ENCODE measurements around the gene PERCC1. TPM values are rescaled to one million over a fixed set of nuclear protein-coding genes. Genes with fewer than 3 reads are reported as not detected.
"Not testable (repeated sequence)": the region's sequence is repeated elsewhere in the genome, so short reads cannot be mapped to it uniquely, and the experiment has no call there.

Gene PERCC1
- total and polyA plus RNA-seq, 2 experiments from 2014 or later: 0.18 TPM; not detected in 1

DNA sequence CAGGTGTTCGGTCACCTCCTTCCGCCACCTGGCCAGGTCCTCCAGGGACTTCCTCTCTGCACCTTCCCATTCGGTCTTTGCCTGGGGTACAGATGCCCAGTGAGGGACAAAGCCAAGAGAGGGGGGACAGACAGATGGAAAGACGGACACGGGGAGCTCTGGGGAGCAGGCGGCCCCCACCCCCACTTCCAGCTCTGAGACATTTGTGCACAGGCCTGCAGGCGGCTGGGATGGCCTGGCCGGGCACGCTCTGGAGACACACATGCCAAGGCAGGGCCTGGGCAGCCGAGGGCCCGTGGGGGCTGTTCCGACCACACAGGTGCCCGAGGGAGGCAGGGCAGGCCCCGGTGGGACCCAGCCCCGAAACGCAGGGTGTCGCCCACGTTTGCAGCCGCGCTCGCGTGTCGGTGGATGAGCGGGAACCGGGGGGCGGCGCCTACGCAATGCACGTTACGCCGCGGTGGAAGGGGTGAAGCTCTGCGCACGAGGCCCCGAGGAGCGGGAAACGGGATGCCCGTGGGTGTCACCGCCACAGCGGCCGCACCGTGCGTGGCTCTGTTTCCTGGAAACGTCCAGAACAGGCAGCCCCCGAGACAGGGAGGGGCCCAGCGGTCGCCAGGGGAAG, 6.0 kb downstream of the PERCC1 start:
- no peaks in the 10 kb centered on the region for H3K9me3 ChIP-seq (ENCODE audit: low read depth)
- H3K27me3 ChIP-seq: no peaks in the 10 kb centered on the region
- TF ChIP-seq, protein P1, sequence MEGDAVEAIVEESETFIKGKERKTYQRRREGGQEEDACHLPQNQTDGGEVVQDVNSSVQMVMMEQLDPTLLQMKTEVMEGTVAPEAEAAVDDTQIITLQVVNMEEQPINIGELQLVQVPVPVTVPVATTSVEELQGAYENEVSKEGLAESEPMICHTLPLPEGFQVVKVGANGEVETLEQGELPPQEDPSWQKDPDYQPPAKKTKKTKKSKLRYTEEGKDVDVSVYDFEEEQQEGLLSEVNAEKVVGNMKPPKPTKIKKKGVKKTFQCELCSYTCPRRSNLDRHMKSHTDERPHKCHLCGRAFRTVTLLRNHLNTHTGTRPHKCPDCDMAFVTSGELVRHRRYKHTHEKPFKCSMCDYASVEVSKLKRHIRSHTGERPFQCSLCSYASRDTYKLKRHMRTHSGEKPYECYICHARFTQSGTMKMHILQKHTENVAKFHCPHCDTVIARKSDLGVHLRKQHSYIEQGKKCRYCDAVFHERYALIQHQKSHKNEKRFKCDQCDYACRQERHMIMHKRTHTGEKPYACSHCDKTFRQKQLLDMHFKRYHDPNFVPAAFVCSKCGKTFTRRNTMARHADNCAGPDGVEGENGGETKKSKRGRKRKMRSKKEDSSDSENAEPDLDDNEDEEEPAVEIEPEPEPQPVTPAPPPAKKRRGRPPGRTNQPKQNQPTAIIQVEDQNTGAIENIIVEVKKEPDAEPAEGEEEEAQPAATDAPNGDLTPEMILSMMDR (IDR thresholded peaks at IDR 0.05; ENCODE audit: low read depth, low read length): no peak
- H3K36me3 ChIP-seq: no peaks in the 10 kb centered on the region
- H3K27ac ChIP-seq: no peak overlapping the region
- H3K4me1 ChIP-seq (ENCODE audit: low read depth): no peaks in the 10 kb centered on the region
- DNase-seq (ENCODE audit: low read depth in 1 of 2, low spot score in 1 of 2): no peak
- H3K4me3 ChIP-seq: no peak overlapping the region

DNA sequence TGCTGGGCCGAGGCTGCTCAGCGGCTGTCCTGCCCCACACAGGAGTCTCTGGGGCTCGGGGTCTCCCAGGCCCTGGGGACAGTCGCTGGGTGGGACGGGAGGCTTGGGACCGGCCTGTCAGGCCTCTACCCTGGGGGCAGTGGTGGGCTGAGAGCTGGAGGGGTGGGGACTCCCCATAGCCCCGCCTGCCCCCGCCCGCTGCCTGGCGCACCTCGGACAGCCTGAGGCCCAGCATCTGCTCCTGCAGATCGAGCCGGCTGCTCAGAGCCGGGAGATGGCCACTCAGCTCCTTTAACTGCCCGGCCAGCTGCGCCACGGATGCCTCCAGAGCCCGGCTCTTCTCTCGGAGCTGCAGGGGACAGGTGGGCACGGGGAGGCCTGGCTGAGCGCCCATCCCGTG, 6.7 kb downstream of the PERCC1 start:
- Histone ChIP-seq H3K27me3 (no peaks in the 10 kb centered on the region), H3K9me3 (ENCODE audit: low read depth) (no peaks in the 10 kb centered on the region), H3K36me3 (no peaks in the 10 kb centered on the region), H3K4me1 (ENCODE audit: low read depth) (no peaks in the 10 kb centered on the region), H3K27ac (no peak overlapping the region), H3K4me3 (no peak overlapping the region)
- TF ChIP-seq, protein P1 (IDR thresholded peaks at IDR 0.05; ENCODE audit: low read depth, low read length): no peak
- no peak for DNase-seq (ENCODE audit: low read depth in 1 of 2, low spot score in 1 of 2)

DNA sequence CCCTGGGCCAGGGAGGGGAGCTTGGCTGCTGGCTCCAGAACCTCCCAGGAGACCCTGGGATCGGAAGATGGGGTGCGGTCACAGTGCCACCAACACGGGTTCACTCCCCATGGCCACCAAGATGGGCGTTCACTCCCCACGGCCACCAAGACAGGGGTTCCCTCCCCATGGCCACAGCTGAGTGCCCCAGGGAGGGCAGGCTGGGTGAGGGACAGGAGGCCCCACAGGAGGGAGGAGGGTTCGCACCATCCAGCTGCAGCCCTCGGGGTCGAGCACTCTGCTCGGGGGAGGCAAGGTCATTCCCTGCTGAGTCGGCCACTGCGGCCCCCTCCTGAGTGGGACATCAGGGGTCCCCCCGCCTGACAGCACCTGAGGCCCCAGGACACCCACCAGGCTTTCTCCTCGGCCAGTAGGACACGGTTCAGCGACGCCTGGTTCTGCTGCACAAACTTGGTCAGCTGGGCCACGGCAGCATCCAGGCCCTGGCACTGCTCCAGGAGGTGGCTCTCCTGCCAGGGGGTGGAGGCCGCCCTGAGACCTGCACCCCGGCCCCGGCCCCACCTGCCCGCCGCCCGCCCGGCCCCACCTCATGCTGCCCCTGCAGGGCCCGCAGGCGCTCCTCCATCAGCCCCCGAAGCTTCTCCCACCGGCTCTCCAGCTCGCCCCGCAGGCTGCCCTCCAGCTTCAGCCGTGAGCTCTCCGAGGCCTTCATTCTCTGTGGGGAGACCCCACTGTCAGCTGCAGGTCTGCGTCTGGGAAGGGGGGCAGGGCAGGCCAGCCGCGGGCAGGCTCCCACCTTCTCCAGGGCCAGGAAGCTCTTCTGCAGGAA, 7.6 kb downstream of the PERCC1 start:
- Histone ChIP-seq H3K4me3 (no peak overlapping the region), H3K27ac (no peak overlapping the region), H3K4me1 (ENCODE audit: low read depth) (no peaks in the 10 kb centered on the region), H3K27me3 (no peaks in the 10 kb centered on the region), H3K9me3 (ENCODE audit: low read depth) (no peaks in the 10 kb centered on the region), H3K36me3 (no peaks in the 10 kb centered on the region)
- no peak for DNase-seq (ENCODE audit: low read depth in 1 of 2, low spot score in 1 of 2)
- TF ChIP-seq, protein P1 (IDR thresholded peaks at IDR 0.05; ENCODE audit: low read depth, low read length): no peak

DNA sequence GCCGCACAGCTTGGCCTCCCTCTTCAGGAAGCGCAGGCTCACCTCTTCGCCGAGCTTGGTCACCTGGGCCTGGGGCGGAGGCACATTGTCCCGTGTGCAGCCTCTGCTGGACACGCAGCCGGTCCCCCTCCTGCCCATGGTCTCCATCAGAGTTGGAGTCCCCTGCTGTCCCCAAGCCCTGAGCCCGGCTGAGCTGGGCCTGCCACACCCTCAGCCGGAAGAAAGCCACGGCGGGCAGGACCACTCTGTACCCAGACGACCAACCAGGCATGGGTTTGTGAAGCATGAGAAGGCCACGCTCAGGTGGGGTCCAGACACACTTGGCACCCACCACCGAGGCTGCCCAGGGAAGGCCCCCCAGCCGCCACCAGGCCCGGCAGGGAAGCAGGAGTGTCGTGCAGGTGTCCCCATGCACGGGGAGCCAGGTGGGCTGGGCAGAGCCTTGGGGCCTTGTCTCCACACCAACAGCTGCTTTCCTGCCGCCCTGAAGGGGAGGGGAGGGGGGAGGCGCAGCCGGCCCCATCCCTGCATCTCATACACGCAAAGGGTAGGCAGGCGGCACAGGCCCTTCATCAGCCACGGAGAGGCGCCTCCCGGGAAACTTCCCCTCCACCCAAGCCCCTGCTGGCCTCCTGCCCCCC, 8.3 kb downstream of the PERCC1 start:
- Histone ChIP-seq H3K27ac (no peak overlapping the region), H3K27me3 (no peaks in the 10 kb centered on the region), H3K4me1 (ENCODE audit: low read depth) (no peaks in the 10 kb centered on the region), H3K4me3 (no peak overlapping the region), H3K36me3 (no peaks in the 10 kb centered on the region), H3K9me3 (ENCODE audit: low read depth) (no peaks in the 10 kb centered on the region)
- DNase-seq (ENCODE audit: low read depth in 1 of 2, low spot score in 1 of 2): no peak
- TF ChIP-seq, protein P1 (IDR thresholded peaks at IDR 0.05; ENCODE audit: low read depth, low read length): no peak

DNA sequence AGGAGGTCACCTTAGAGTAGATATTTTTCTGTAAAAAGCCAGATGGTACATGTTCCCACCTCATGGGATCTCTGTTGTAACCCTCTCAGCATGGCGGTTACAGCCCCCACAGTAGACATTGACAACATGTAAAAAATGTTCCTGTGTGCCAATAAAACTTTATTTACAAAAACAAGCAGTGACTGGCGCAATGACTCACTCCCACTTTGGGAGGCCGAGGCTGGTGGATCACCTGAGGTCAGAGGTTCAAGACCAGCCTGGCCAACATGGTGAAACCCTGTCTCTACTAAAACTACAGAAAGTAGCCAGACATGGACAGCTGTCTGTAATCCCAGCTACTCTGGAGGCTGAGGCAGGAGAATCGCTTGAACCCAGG, 8.8 kb downstream of the PERCC1 start:
- not testable (repeated sequence) for DNase-seq (ENCODE audit: low read depth in 1 of 2, low spot score in 1 of 2)

DNA sequence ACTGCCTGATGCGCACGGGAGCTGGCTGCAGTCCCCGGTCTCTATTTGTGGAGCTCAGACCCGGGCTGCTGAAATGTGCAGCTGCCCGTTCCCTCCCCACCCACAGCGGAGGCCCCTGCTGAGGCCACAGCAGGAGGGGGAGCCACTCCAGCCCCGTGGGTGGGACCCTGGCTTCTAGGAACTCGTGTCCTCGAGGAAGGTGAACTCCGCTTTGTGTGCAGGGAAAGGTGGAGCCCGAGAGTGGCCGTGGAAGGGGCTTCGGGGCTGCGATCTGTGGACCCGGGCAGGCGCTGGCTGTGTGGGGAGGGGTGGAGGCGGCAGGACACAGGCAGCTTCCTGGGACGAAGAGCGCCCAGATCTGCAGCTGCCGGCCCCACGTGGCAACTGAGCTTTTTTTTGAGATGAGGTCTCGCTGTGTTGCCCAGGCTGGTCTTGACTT, 10.5 kb downstream of the PERCC1 start:
- H3K4me1 ChIP-seq (ENCODE audit: low read depth): no peaks in the 10 kb centered on the region
- no peak overlapping the region for H3K27ac ChIP-seq
- TF ChIP-seq, protein P1 (IDR thresholded peaks at IDR 0.05; ENCODE audit: low read depth, low read length): no peak
- H3K36me3 ChIP-seq: no peaks in the 10 kb centered on the region
- no peaks in the 10 kb centered on the region for H3K27me3 ChIP-seq
- DNase-seq (ENCODE audit: low read depth in 1 of 2, low spot score in 1 of 2): no peak
- H3K9me3 ChIP-seq (ENCODE audit: low read depth): no peaks in the 10 kb centered on the region
- no peak overlapping the region for H3K4me3 ChIP-seq

More for the DNA sequence above, 8.8 kb downstream of the PERCC1 start:
- H3K27me3 ChIP-seq; H3K4me3 ChIP-seq; H3K36me3 ChIP-seq; H3K27ac ChIP-seq; H3K9me3 ChIP-seq (ENCODE audit: low read depth); H3K4me1 ChIP-seq (ENCODE audit: low read depth): not testable (repeated sequence)

Measured in cardiac muscle cell (in vitro differentiated cells and primary cell).